ENCODE data around the gene TTLL5.

DNA sequence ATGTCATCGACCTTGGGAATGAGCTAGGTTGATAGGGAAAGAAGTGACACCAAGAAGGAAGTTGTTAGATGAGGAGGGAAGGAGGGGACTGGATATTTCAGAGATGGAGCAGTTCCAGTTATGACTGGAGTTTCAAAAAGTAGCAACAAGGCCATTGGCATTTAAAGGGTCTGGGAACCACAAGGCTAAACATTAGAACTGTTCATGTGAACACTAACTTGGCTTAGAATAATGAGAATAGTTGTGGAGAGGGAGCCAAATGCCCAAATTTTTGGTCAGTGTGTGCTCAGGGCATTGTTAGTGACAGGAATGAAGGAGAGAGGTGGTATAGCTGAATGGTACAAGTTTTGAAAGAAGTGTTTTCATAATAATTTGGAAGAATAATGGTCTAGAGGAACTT, 341.3 kb downstream of the TTLL5 start:
- no peak for TF ChIP-seq GATA2 (IDR thresholded peaks at IDR 0.05; ENCODE audit: low read depth, low read length)
- TF ChIP-seq GATA3 (IDR thresholded peaks at IDR 0.05; ENCODE audit: low read depth, low read length), result no peak
